Measurements from ENCODE around the gene CASP2. TPM values are rescaled to one million over a fixed set of nuclear protein-coding genes. Genes with fewer than 3 reads are reported as not detected.

CASP2 gene
- total and polyA plus RNA-seq, 2 of the 8 experiments (the other 6 are each of a cell fraction or from before 2014, with no cell fraction given), result 23.7 to 35.3 TPM

- no peak overlapping the region for H2BK120ac ChIP-seq (replicated peaks; ENCODE audit: low read depth, low read length)
- H3K4ac ChIP-seq (replicated peaks; ENCODE audit: insufficient read length, low read depth, low read length), result no peak overlapping the region
- no peak overlapping the region for H3K23ac ChIP-seq (ENCODE audit: insufficient read length)
- no peak overlapping the region for H2AFZ ChIP-seq (ENCODE audit: low read length)
- 76% methylated on average over 5 of the region's 5 CpGs; no CpG with 5 or more reads in 1 of the 2 experiments for whole genome bisulfite sequencing, 2 experiments (ENCODE audit: extremely low coverage in 1 of 2, insufficient coverage in 1 of 2, insufficient read length in 1 of 2, insufficient replicate concordance in 2 of 2, low coverage in 1 of 2, low lambda C conversion rate in 2 of 2, missing lambda C conversion rate in 1 of 2)
- no peak overlapping the region for H3K18ac ChIP-seq (ENCODE audit: extremely low read depth, low read length)
- no peaks in the 10 kb centered on the region for H4K20me1 ChIP-seq (replicated peaks in 1 of 2; ENCODE audit: control insufficient read depth in 1 of 2, insufficient read depth in 2 of 2, low read length in 2 of 2)
- DNase-seq (ENCODE audit: low read depth in 1 of 2, low spot score in 2 of 2) (no peak), FAIRE-seq (no peak)
- no peak overlapping the region for H2BK12ac ChIP-seq (ENCODE audit: low read depth, low read length)
- peaks cover 0 to 14% (median 5%) of the 10 kb centered on the region in 4 experiments; a peak in 4 of 7 replicates for H3K4me1 ChIP-seq (replicated peaks in 1 of 4; ENCODE audit: control insufficient read depth in 3 of 4, insufficient read depth in 4 of 4, low read length in 3 of 4)
- CTCF ChIA-PET (ENCODE audit: partially characterized antibody), result interaction anchor here (0.8 to 2.7 kb wide), 12 partner anchors 9 to 70 kb away, joined by 3 to 12 read pairs (median 4); no protein-coding TSS in a partner anchor
- no peak overlapping the region for H2BK15ac ChIP-seq (ENCODE audit: low read length)
- no peak overlapping the region for H4K91ac ChIP-seq (replicated peaks; ENCODE audit: insufficient read length, low read length)
- H3K9ac ChIP-seq (replicated peaks in 1 of 4; ENCODE audit: extremely low read depth in 1 of 4, low read depth in 3 of 4, low read length in 3 of 4), result no peak overlapping the region
- H2BK5ac ChIP-seq (ENCODE audit: low read depth, low read length), result no peak overlapping the region
- no peak overlapping the region for H3K4me2 ChIP-seq (ENCODE audit: insufficient read depth in 1 of 2, low read depth in 2 of 2, low read length in 2 of 2)
- H3K9me3 ChIP-seq (ENCODE audit: insufficient read depth in 2 of 2, low read depth in 1 of 2, low read length in 1 of 2), result no peaks in the 10 kb centered on the region
- peaks cover 0 to 3% (median 0%) of the 10 kb centered on the region in 4 experiments; a peak in 2 of 7 replicates for H3K27me3 ChIP-seq (replicated peaks in 1 of 4; ENCODE audit: control insufficient read depth in 3 of 4, extremely low read depth in 1 of 4, insufficient read depth in 3 of 4, low read length in 3 of 4)
- H3K56ac ChIP-seq (replicated peaks; ENCODE audit: insufficient read length, low read depth, low read length), result no peak overlapping the region
- no peaks in the 10 kb centered on the region; the same call in 1 of the 2 replicates for H3K23me2 ChIP-seq (ENCODE audit: low read depth, low read length)
- no peak overlapping the region for H4K8ac ChIP-seq (ENCODE audit: extremely low read depth, insufficient read depth, low read length)
- no peaks in the 10 kb centered on the region for H3K79me2 ChIP-seq (ENCODE audit: control insufficient read depth in 1 of 2, insufficient read depth in 2 of 2, low read length in 2 of 2)
- H3K14ac ChIP-seq (ENCODE audit: insufficient read length), result no peak overlapping the region
- POLR2A ChIA-PET (ENCODE audit: partially characterized antibody), result interaction anchor here (1.0 to 4.2 kb wide), 5 partner anchors 13 to 42 kb away, joined by 3 to 28 read pairs (median 4); no protein-coding TSS in a partner anchor
- H2AK5ac ChIP-seq (ENCODE audit: low read depth, low read length), result no peak overlapping the region
- H3K79me1 ChIP-seq (ENCODE audit: low read depth, low read length), result no peaks in the 10 kb centered on the region
- TF ChIP-seq KDM4A (IDR thresholded peaks at IDR 0.05; ENCODE audit: low read depth, low read length, severe bottlenecking), result no peak
- TF ChIP-seq, protein P1, sequence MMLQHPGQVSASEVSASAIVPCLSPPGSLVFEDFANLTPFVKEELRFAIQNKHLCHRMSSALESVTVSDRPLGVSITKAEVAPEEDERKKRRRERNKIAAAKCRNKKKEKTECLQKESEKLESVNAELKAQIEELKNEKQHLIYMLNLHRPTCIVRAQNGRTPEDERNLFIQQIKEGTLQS (IDR thresholded peaks at IDR 0.05; ENCODE audit: insufficient read depth, low read depth, low read length), result no peak
- no peak for TF ChIP-seq YY1 (IDR thresholded peaks at IDR 0.05; ENCODE audit: low read depth, low read length)
- H3K36me3 ChIP-seq (ENCODE audit: control insufficient read depth in 2 of 4, insufficient read depth in 4 of 4, low read length in 3 of 4), result no peaks in the 10 kb centered on the region
- no peak overlapping the region for H4K5ac ChIP-seq (ENCODE audit: insufficient read length, low read depth, low read length)
- H3K4me3 ChIP-seq (ENCODE audit: extremely low read depth in 1 of 4, insufficient read depth in 2 of 4, low read depth in 3 of 4, low read length in 4 of 4), result no peak overlapping the region
- H3K27ac ChIP-seq (ENCODE audit: low read depth, low read length), result no peak overlapping the region
- H2BK20ac ChIP-seq (ENCODE audit: low read length), result no peak overlapping the region
Observed at GRCh38 chr7:143347950-143348349, 59.8 kb downstream of the CASP2 start.

Measured in H1 (cell line).